Upper lobe of left lung (tissue), 4 donors: ENCODE results near the gene CLIP1.

ENCODE experiments used
- CTCF ChIP-seq, 6 experiments: fragments of 450-650 bp in 4 of 6; fragments of 200-600 bp in 2 of 6; sonication (generic) in 2 of 6; IDR thresholded peaks; one replicate each; pipeline ENCODE4 v1.5.1; 2016 to 2019; ENCODE audit warnings: antibody characterized with exemption in 6 of 6
- EP300 ChIP-seq, 4 donors: sonication (generic); formaldehyde crosslinking; IDR thresholded peaks; one replicate each; pipeline ENCODE4 v1.5.1; 2017; ENCODE audit warnings: antibody characterized with exemption in 4 of 4, control low read depth in 2 of 4
- POLR2A ChIP-seq, 4 donors: fragments of 450-650 bp; IDR thresholded peaks; one replicate each; pipeline ENCODE4 v1.5.1; 2016 to 2017; ENCODE audit warnings: antibody characterized with exemption in 4 of 4, mild to moderate bottlenecking in 2 of 4
- POLR2AphosphoS5 ChIP-seq, 2 donors: sonication (generic); formaldehyde crosslinking; IDR thresholded peaks; one replicate each; pipeline ENCODE4 v1.5.1; 2017; ENCODE audit warnings: antibody characterized with exemption in 2 of 2

- TF ChIP-seq CTCF (IDR thresholded peaks at IDR 0.05) = no peak
- TF ChIP-seq EP300 (IDR thresholded peaks at IDR 0.05) = no peak
- no peak for TF ChIP-seq POLR2AphosphoS5 (IDR thresholded peaks at IDR 0.05)
- TF ChIP-seq POLR2A (IDR thresholded peaks at IDR 0.05) = no peak
Observed at GRCh38 chr12:122348505-122348904, 74.0 kb downstream of the CLIP1 start.
